H1 (cell line): ENCODE measurements around the gene MACROH2A1. TPM values are rescaled to one million over a fixed set of nuclear protein-coding genes. Genes with fewer than 3 reads are reported as not detected.

Source experiments
- CTCF ChIA-PET: fragments of 300-600 bp; sonication (Branson Sonifier 250); formaldehyde crosslinking; loops from one replicate; lab custom pipeline; 2021; ENCODE audit not compliant: partially characterized antibody; lab: Charles Lee
- POLR2A ChIA-PET: fragments of 300-600 bp; sonication (Branson Sonifier 250); formaldehyde crosslinking; loops from one replicate; lab custom pipeline; 2021; ENCODE audit warnings: inconsistent platforms; ENCODE audit not compliant: partially characterized antibody; lab: Charles Lee
- DNase-seq, 2 experiments: peaks; one replicate each; pipeline versions ENCODE4 v3.0.0 to v3.0.0-alpha.2; 2010 to 2022; ENCODE audit warnings: low spot score in 2 of 2, low read depth in 1 of 2, mixed read lengths in 1 of 2
- FAIRE-seq: peaks from 2 replicates; lab custom pipeline; 2011; peaks lifted over from hg19 to GRCh38; lab: Jason Lieb, UNC
- H2AFZ ChIP-seq: 2 replicates; pipeline ENCODE4 v1.8.1; 2012; ENCODE audit warnings: low read length, inconsistent platforms
- H2AK5ac ChIP-seq: 2 replicates; pipeline ENCODE4 v1.6.1; 2013; ENCODE audit warnings: low read depth, low read length
- H2BK120ac ChIP-seq: replicated peaks from 2 replicates; pipeline ENCODE3; 2013; ENCODE audit warnings: low read depth, low read length, inconsistent platforms
- H2BK12ac ChIP-seq: 2 replicates; pipeline ENCODE4 v1.6.1; 2013; ENCODE audit warnings: low read depth, low read length
- H2BK15ac ChIP-seq: 2 replicates; pipeline ENCODE4 v1.6.1; 2013; ENCODE audit warnings: low read length
- H2BK20ac ChIP-seq: 2 replicates; pipeline ENCODE4 v1.6.1; 2013; ENCODE audit warnings: low read length
- H2BK5ac ChIP-seq: 2 replicates; pipeline ENCODE4 v1.6.1; 2013; ENCODE audit warnings: low read depth, low read length
- H3K14ac ChIP-seq: 2 replicates; pipeline ENCODE4 v1.6.1; 2013; ENCODE audit warnings: inconsistent platforms; ENCODE audit not compliant: insufficient read length
- H3K18ac ChIP-seq: 2 replicates; pipeline ENCODE4 v1.6.1; 2013; ENCODE audit warnings: low read length; ENCODE audit errors: extremely low read depth
- H3K23ac ChIP-seq: 2 replicates; pipeline ENCODE4 v1.6.1; 2013; ENCODE audit warnings: inconsistent platforms; ENCODE audit not compliant: insufficient read length
- H3K23me2 ChIP-seq: 2 replicates; pipeline ENCODE4 v1.6.1; 2013; ENCODE audit warnings: low read depth, low read length
- H3K27ac ChIP-seq: 2 replicates; pipeline ENCODE4 v1.6.1; 2011; ENCODE audit warnings: low read depth, low read length, inconsistent platforms
- H3K27me3 ChIP-seq, 4 experiments: replicated peaks in 1 of 4; 1 replicate in 1 of 4; 2 replicates in 3 of 4; pipeline versions ENCODE4 v1.6.1 to v1.8.1; 2011 to 2013; ENCODE audit warnings: low read length in 3 of 4, mild to moderate bottlenecking in 3 of 4, inconsistent platforms in 2 of 4, mixed read lengths in 2 of 4, moderate library complexity in 1 of 4; ENCODE audit not compliant: control insufficient read depth in 3 of 4, insufficient read depth in 3 of 4; ENCODE audit errors: extremely low read depth in 1 of 4
- H3K36me3 ChIP-seq, 4 experiments: 2 replicates each; pipeline versions ENCODE4 v1.6.1 to v1.8.1; 2011 to 2013; ENCODE audit warnings: mild to moderate bottlenecking in 4 of 4, low read length in 3 of 4, moderate library complexity in 2 of 4, control low read depth in 1 of 4, inconsistent platforms in 1 of 4; ENCODE audit not compliant: insufficient read depth in 4 of 4, control insufficient read depth in 2 of 4
- H3K4ac ChIP-seq: replicated peaks from 2 replicates; pipeline ENCODE3; 2013; ENCODE audit warnings: low read length, low read depth, mixed read lengths, inconsistent platforms; ENCODE audit not compliant: insufficient read length
- H3K4me1 ChIP-seq, 4 experiments: replicated peaks in 1 of 4; 1 replicate in 1 of 4; 2 replicates in 3 of 4; pipeline versions ENCODE4 v1.6.1 to v1.8.1; 2011 to 2013; ENCODE audit warnings: low read length in 3 of 4, inconsistent platforms in 2 of 4, mixed read lengths in 1 of 4; ENCODE audit not compliant: insufficient read depth in 4 of 4, control insufficient read depth in 3 of 4
- H3K4me2 ChIP-seq, 2 experiments: 2 replicates each; pipeline versions ENCODE4 v1.6.1 to v1.8.1; 2011 to 2013; ENCODE audit warnings: low read depth in 2 of 2, low read length in 2 of 2, control low read depth in 1 of 2, inconsistent platforms in 1 of 2, mild to moderate bottlenecking in 1 of 2; ENCODE audit not compliant: insufficient read depth in 1 of 2
- H3K4me3 ChIP-seq, 4 experiments: fragments of 200-600, 300-600 bp in 1 of 4; sonication (generic), shearing (Covaris generic), sonication (Bioruptor Twin) in 1 of 4; 2 replicates each; pipeline versions ENCODE4 v1.5.1 to v1.8.1; 2011 to 2016; ENCODE audit warnings: low read length in 4 of 4, low read depth in 3 of 4, control low read depth in 2 of 4, inconsistent platforms in 2 of 4, mild to moderate bottlenecking in 2 of 4, mixed read lengths in 1 of 4, moderate library complexity in 1 of 4; ENCODE audit not compliant: insufficient read depth in 2 of 4; ENCODE audit errors: extremely low read depth in 1 of 4
- H3K56ac ChIP-seq: replicated peaks from 2 replicates; pipeline ENCODE3; 2013; ENCODE audit warnings: low read depth, mild to moderate bottlenecking, mixed read lengths, low read length, inconsistent platforms; ENCODE audit not compliant: insufficient read length
- H3K79me1 ChIP-seq: 2 replicates; pipeline ENCODE4 v1.6.1; 2013; ENCODE audit warnings: low read depth, low read length, control low read depth
- H3K79me2 ChIP-seq, 2 experiments: 2 replicates each; pipeline versions ENCODE4 v1.6.1 to v1.8.1; 2012 to 2013; ENCODE audit warnings: low read length in 2 of 2, mild to moderate bottlenecking in 2 of 2, inconsistent platforms in 1 of 2; ENCODE audit not compliant: insufficient read depth in 2 of 2, control insufficient read depth in 1 of 2
- H3K9ac ChIP-seq, 4 experiments: replicated peaks in 1 of 4; 1 replicate in 1 of 4; 2 replicates in 3 of 4; pipeline versions ENCODE4 v1.6.1 to v1.8.1; 2011 to 2013; ENCODE audit warnings: low read depth in 3 of 4, low read length in 3 of 4, control low read depth in 2 of 4, mild to moderate bottlenecking in 2 of 4, moderate library complexity in 2 of 4, inconsistent platforms in 1 of 4; ENCODE audit errors: extremely low read depth in 1 of 4
- H3K9me3 ChIP-seq, 2 experiments: 2 replicates each; pipeline versions ENCODE4 v1.6.1 to v1.8.1; 2012 to 2013; ENCODE audit warnings: mild to moderate bottlenecking in 2 of 2, moderate library complexity in 2 of 2, control low read depth in 1 of 2, inconsistent platforms in 1 of 2, low read depth in 1 of 2, low read length in 1 of 2, mixed read lengths in 1 of 2; ENCODE audit not compliant: insufficient read depth in 2 of 2
- H4K20me1 ChIP-seq, 2 experiments: replicated peaks in 1 of 2; 2 replicates each; pipeline versions ENCODE3 to v1.8.1; 2011 to 2013; ENCODE audit warnings: inconsistent platforms in 2 of 2, low read length in 2 of 2, mild to moderate bottlenecking in 1 of 2; ENCODE audit not compliant: insufficient read depth in 2 of 2, control insufficient read depth in 1 of 2
- H4K5ac ChIP-seq: 2 replicates; pipeline ENCODE4 v1.6.1; 2013; ENCODE audit warnings: low read length, low read depth, mixed read lengths, inconsistent platforms; ENCODE audit not compliant: insufficient read length
- H4K8ac ChIP-seq: 2 replicates; pipeline ENCODE4 v1.8.0; 2013; ENCODE audit warnings: mild to moderate bottlenecking, moderate library complexity, low read length, inconsistent platforms; ENCODE audit not compliant: insufficient read depth; ENCODE audit errors: extremely low read depth
- H4K91ac ChIP-seq: replicated peaks from 2 replicates; pipeline ENCODE3; 2013; ENCODE audit warnings: low read length, mixed read lengths, inconsistent platforms; ENCODE audit not compliant: insufficient read length
- BACH1 ChIP-seq: IDR thresholded peaks from 2 replicates; pipeline ENCODE4 v1.6.1; 2012; ENCODE audit warnings: low read length, improper control_type of control experiment
- KDM5A ChIP-seq: fragments of 200-600 bp; IDR thresholded peaks from 2 replicates; pipeline ENCODE4 v1.7.1; 2012; ENCODE audit warnings: mild to moderate bottlenecking, low read length, inconsistent platforms, mixed read lengths
- NANOG ChIP-seq: IDR thresholded peaks from 2 replicates; pipeline ENCODE4 v1.6.1; 2011; ENCODE audit warnings: low read length, low read depth, mild to moderate bottlenecking, inconsistent platforms; ENCODE audit not compliant: insufficient read depth, poor library complexity, severe bottlenecking
- PHF8 ChIP-seq: fragments of 200-600 bp; sonication (generic); conservative IDR thresholded peaks from 2 replicates; pipeline ENCODE4 v1.7.1; 2012; ENCODE audit warnings: low read depth, mild to moderate bottlenecking, inconsistent platforms, low read length, moderate library complexity
- SIN3A ChIP-seq, 2 experiments: IDR thresholded peaks in 1 of 2; conservative IDR thresholded peaks in 1 of 2; 2 replicates each; pipeline ENCODE4 v1.6.1; 2011 to 2012; ENCODE audit warnings: low read length in 2 of 2, improper control_type of control experiment in 1 of 2, low read depth in 1 of 2, mild to moderate bottlenecking in 1 of 2
- SIRT6 ChIP-seq: IDR thresholded peaks from one replicate; pipeline ENCODE4 v1.7.1; 2012; ENCODE audit warnings: low read length, inconsistent platforms
- WGBS, 2 experiments: shearing (Covaris generic) in 1 of 2; methylation state at CpG; one replicate each; pipeline versions ENCODE4 v1.1.6 to v1.1.7; 2013 to 2015; ENCODE audit warnings: low lambda C conversion rate in 2 of 2, mixed read lengths in 2 of 2, inconsistent platforms in 1 of 2, low coverage in 1 of 2, missing lambda C conversion rate in 1 of 2; ENCODE audit not compliant: insufficient replicate concordance in 2 of 2, insufficient coverage in 1 of 2, insufficient read length in 1 of 2; ENCODE audit errors: extremely low coverage in 1 of 2, missing lambda C conversion rate in 1 of 2; 5-methylcytosine and 5-hydroxymethylcytosine counted together
- polyA plus RNA-seq, 7 experiments: library from polyadenylated mRNA; depleted of rRNA in 3 of 7; stranded (reverse) in 5 of 7; unstranded in 2 of 7; fragments of >200 nt in 5 of 7; fragments of 200-250 nt in 2 of 7; gene quantifications; 1 replicate in 5 of 7; 2 replicates in 1 of 7; 4 replicates in 1 of 7; pipeline versions ENCODE4 v1.2.1 to v1.2.3, GENCODE V29; 2011 to 2013; ENCODE audit warnings: missing spikeins in 2 of 7, mixed read lengths in 2 of 7
- total RNA-seq: library from RNA; stranded (reverse); fragmentation: NEBNext Ultra II Directional; extraction: Animal tissue kit (Norgen Biotek cat#: 25700); gene quantifications from 2 replicates; pipeline ENCODE4 v1.2.1, GENCODE V29; 2021
- TF ChIP-seq, protein P1 (sequence below), 3 experiments: IDR thresholded peaks; 1 replicate in 2 of 3; 2 replicates in 1 of 3; pipeline versions ENCODE4 v1.5.1 to v1.6.1; 2011; ENCODE audit warnings: low read length in 3 of 3, mild to moderate bottlenecking in 3 of 3, inconsistent platforms in 2 of 3, low read depth in 1 of 3, moderate library complexity in 1 of 3; ENCODE audit not compliant: insufficient read depth in 1 of 3; ENCODE audit errors: control extremely low read depth in 1 of 3
- TF ChIP-seq, protein P2 (sequence below): IDR thresholded peaks from 2 replicates; pipeline ENCODE4 v1.6.1; 2011; ENCODE audit warnings: low read depth, mild to moderate bottlenecking, low read length; ENCODE audit not compliant: insufficient read depth

The MACROH2A1 gene
- total and polyA plus RNA-seq, 2 of the 8 experiments (the other 6 are each of a cell fraction or from before 2014, with no cell fraction given) = 60.0 to 92.3 TPM

DNA sequence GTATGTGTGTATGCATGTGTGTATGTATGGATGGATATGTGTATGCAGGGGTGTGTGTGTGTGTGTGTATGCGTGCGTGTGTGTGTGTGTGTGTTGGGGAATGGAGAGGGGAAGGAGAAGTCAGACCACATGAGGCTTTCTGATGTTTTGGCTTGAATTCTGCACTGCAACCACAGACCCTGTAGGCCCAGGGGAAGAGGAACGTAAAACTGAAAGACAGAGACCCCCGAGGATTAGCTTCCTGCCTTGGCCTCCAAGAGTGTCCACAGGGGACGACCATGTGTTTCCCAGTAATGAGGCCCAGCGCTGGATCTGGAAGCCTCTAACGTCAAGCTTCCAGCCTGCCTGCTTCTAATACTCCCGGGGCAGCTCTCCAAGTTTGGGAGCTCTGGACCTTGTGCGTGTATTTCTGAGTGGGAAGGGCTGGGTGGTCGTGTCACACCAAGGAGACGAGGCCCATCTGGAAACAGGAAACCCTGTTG, 42.4 kb upstream of the MACROH2A1 start:
- no peak overlapping the region for H3K14ac ChIP-seq
- no peak overlapping the region for H2BK20ac ChIP-seq
- H2BK120ac ChIP-seq = no peak overlapping the region
- no peak overlapping the region for H2AK5ac ChIP-seq
- peak in 1 of 2 experiments; percentile 27 for DNase-seq
- H3K27me3 ChIP-seq = no peaks in the 10 kb centered on the region; a peak in 1 of 7 replicates
- no peak overlapping the region for H3K18ac ChIP-seq
- no peak overlapping the region for H4K5ac ChIP-seq
- FAIRE-seq = no peak
- no peak overlapping the region for H2BK12ac ChIP-seq
- H4K91ac ChIP-seq = no peak overlapping the region
- H2BK15ac ChIP-seq = no peak overlapping the region
- ChIA-PET POLR2A (interaction anchor here (1.0 kb wide), 1 partner anchor 9 kb away, joined by 3 read pairs; no protein-coding TSS in a partner anchor), CTCF (interaction anchor here (0.8 to 19.4 kb wide), 5 partner anchors 10 to 120 kb away, joined by 3 to 264 read pairs (median 5); no protein-coding TSS in a partner anchor)
- H3K4me3 ChIP-seq = no peak overlapping the region
- no peak overlapping the region for H3K9ac ChIP-seq
- H3K23ac ChIP-seq = no peak overlapping the region
- H3K79me1 ChIP-seq = no peaks in the 10 kb centered on the region
- H3K4ac ChIP-seq = no peak overlapping the region
- no peaks in the 10 kb centered on the region; the same call in 1 of the 2 replicates for H3K23me2 ChIP-seq
- no peaks in the 10 kb centered on the region for H3K79me2 ChIP-seq
- no peak overlapping the region; the same call in 1 of the 2 replicates for H4K8ac ChIP-seq
- no peak overlapping the region for H3K56ac ChIP-seq
- no peaks in the 10 kb centered on the region for H4K20me1 ChIP-seq
- H3K36me3 ChIP-seq = no peaks in the 10 kb centered on the region
- H3K27ac ChIP-seq = no peak overlapping the region
- no peak overlapping the region for H3K4me2 ChIP-seq
- no peaks in the 10 kb centered on the region; a peak in 1 of 7 replicates for H3K4me1 ChIP-seq
- H3K9me3 ChIP-seq = no peaks in the 10 kb centered on the region
- no peak overlapping the region for H2BK5ac ChIP-seq
- 90% methylated on average over 11 of the region's 11 CpGs; no CpG with 5 or more reads in 1 of the 2 experiments for WGBS, 2 experiments
- no peak overlapping the region for H2AFZ ChIP-seq
- TF ChIP-seq, protein P1, sequence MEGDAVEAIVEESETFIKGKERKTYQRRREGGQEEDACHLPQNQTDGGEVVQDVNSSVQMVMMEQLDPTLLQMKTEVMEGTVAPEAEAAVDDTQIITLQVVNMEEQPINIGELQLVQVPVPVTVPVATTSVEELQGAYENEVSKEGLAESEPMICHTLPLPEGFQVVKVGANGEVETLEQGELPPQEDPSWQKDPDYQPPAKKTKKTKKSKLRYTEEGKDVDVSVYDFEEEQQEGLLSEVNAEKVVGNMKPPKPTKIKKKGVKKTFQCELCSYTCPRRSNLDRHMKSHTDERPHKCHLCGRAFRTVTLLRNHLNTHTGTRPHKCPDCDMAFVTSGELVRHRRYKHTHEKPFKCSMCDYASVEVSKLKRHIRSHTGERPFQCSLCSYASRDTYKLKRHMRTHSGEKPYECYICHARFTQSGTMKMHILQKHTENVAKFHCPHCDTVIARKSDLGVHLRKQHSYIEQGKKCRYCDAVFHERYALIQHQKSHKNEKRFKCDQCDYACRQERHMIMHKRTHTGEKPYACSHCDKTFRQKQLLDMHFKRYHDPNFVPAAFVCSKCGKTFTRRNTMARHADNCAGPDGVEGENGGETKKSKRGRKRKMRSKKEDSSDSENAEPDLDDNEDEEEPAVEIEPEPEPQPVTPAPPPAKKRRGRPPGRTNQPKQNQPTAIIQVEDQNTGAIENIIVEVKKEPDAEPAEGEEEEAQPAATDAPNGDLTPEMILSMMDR (IDR thresholded peaks at IDR 0.05; ENCODE audit: control extremely low read depth in 1 of 3, insufficient read depth in 1 of 3, low read depth in 1 of 3, low read length in 3 of 3) = no peak
- TF ChIP-seq SIRT6 = no peak
- TF ChIP-seq SIN3A (conservative IDR thresholded peaks at IDR 0.05 in 1 of 2, IDR thresholded peaks at IDR 0.05 in 1 of 2; ENCODE audit: low read depth in 1 of 2, low read length in 2 of 2) = no peak
- TF ChIP-seq KDM5A = no peak
- TF ChIP-seq, protein P2, sequence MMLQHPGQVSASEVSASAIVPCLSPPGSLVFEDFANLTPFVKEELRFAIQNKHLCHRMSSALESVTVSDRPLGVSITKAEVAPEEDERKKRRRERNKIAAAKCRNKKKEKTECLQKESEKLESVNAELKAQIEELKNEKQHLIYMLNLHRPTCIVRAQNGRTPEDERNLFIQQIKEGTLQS = no peak
- no peak for TF ChIP-seq PHF8
- TF ChIP-seq NANOG = no peak
- no peak for TF ChIP-seq BACH1
